Kidney epithelial cell (primary cell): ENCODE results near the gene ERBB2. TPM values are rescaled to one million over a fixed set of nuclear protein-coding genes. Genes with fewer than 3 reads are reported as not detected.

Experiments used
- DNase-seq: peaks from one replicate; pipeline ENCODE4 v3.0.0-alpha.2; 2010; ENCODE audit warnings: low read depth
- H3K27me3 ChIP-seq: 2 replicates; pipeline ENCODE4 v1.6.0; 2011; ENCODE audit warnings: low read length; ENCODE audit not compliant: control insufficient read depth, insufficient read depth
- H3K36me3 ChIP-seq: 2 replicates; pipeline ENCODE4 v1.5.1; 2011; ENCODE audit warnings: low read length; ENCODE audit not compliant: control insufficient read depth, insufficient read depth
- H3K4me3 ChIP-seq: 2 replicates; pipeline ENCODE4 v1.5.1; 2011; ENCODE audit warnings: low read depth, mild to moderate bottlenecking, control low read depth, low read length
- CTCF ChIP-seq: IDR thresholded peaks from 2 replicates; pipeline ENCODE4 v1.5.1; 2011; ENCODE audit warnings: mild to moderate bottlenecking, moderate library complexity, low read length, control low read depth, inconsistent platforms; ENCODE audit not compliant: insufficient read depth, poor library complexity, severe bottlenecking
- total RNA-seq: library from RNA; depleted of rRNA; stranded (reverse); fragments of >200 nt; gene quantifications from 2 replicates; pipeline ENCODE4 v1.2.3, GENCODE V29; 2015

The ERBB2 gene
- total RNA-seq, 1 donor from 2014 or later, result 44.1 TPM

- no peak for TF ChIP-seq CTCF
- H3K27me3 ChIP-seq, result no peaks in the 10 kb centered on the region
Measured at GRCh38 chr17:39732586-39732985, 32.7 kb downstream of the ERBB2 start.

GRCh38 chr17:39735882-39736281 is 36.0 kb downstream of the ERBB2 start:
- H3K4me3 ChIP-seq, result no peak overlapping the region
- DNase-seq, result no peak
- no peaks in the 10 kb centered on the region for H3K27me3 ChIP-seq
- no peaks in the 10 kb centered on the region for H3K36me3 ChIP-seq
- TF ChIP-seq CTCF, result no peak

More at GRCh38 chr17:39732586-39732985, 32.7 kb downstream of the ERBB2 start:
- no peak overlapping the region for H3K4me3 ChIP-seq
- no peak for DNase-seq
- H3K36me3 ChIP-seq, result no peaks in the 10 kb centered on the region

GRCh38 chr17:39736319-39737165 is 36.7 kb downstream of the ERBB2 start:
- Histone ChIP-seq H3K4me3 (no peak overlapping the region), H3K27me3 (no peaks in the 10 kb centered on the region), H3K36me3 (no peaks in the 10 kb centered on the region)
- no peak for DNase-seq
- no peak for TF ChIP-seq CTCF

GRCh38 chr17:39737206-39737759 is 37.4 kb downstream of the ERBB2 start:
- H3K4me3 ChIP-seq, result peak overlapping the region; percentile 85
- H3K36me3 ChIP-seq, result peaks cover 2% of the 10 kb centered on the region
- no peak for DNase-seq
- H3K27me3 ChIP-seq, result no peaks in the 10 kb centered on the region
- TF ChIP-seq CTCF, result no peak

GRCh38 chr17:39737760-39738567 is 38.1 kb downstream of the ERBB2 start, which contains the start of gene GRB7:
TSS of gene GRB7 (plus strand) at chr17:39737938. CDS start at chr17:39742302, 4,364 bp downstream.
- no peak for TF ChIP-seq CTCF
- peak within 1 kb of the TSS; percentile 85 for H3K4me3 ChIP-seq
- no peak for DNase-seq

More at GRCh38 chr17:39737760-39738567, 38.1 kb downstream of the ERBB2 start, which contains the start of gene GRB7:
- Histone ChIP-seq H3K36me3 (peaks cover 4% of the 10 kb centered on the region), H3K27me3 (no peaks in the 10 kb centered on the region)
